ENCODE results near the gene HTR1A.

DNA sequence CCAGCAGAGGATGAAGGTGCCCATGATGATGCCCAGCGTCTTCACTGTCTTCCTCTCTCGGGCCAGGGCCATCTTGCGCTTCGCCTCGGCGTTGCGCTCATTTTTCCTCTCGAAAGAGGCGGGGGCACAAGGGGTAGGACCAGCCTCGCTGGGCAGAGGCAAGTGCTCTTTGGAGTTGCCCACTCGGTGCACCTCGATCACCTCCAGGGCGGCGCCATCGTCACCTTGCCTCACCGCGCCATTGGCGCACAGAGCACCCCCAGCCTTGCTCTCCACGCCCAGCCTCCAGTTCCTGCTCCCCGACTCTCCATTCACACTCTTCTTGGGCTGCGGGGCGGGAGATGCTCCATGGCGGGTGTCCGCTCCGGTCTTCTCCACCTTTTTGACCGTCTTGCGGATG lies 1.6 kb downstream of the HTR1A start:
- TF ChIP-seq, protein P1, sequence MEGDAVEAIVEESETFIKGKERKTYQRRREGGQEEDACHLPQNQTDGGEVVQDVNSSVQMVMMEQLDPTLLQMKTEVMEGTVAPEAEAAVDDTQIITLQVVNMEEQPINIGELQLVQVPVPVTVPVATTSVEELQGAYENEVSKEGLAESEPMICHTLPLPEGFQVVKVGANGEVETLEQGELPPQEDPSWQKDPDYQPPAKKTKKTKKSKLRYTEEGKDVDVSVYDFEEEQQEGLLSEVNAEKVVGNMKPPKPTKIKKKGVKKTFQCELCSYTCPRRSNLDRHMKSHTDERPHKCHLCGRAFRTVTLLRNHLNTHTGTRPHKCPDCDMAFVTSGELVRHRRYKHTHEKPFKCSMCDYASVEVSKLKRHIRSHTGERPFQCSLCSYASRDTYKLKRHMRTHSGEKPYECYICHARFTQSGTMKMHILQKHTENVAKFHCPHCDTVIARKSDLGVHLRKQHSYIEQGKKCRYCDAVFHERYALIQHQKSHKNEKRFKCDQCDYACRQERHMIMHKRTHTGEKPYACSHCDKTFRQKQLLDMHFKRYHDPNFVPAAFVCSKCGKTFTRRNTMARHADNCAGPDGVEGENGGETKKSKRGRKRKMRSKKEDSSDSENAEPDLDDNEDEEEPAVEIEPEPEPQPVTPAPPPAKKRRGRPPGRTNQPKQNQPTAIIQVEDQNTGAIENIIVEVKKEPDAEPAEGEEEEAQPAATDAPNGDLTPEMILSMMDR (IDR thresholded peaks at IDR 0.05), result no peak
- no peak for TF ChIP-seq POLR2AphosphoS5 (IDR thresholded peaks at IDR 0.05; ENCODE audit: low read depth, low read length)
- TF ChIP-seq TCF7L2 (IDR thresholded peaks at IDR 0.05; ENCODE audit: low read depth, low read length), result no peak
- TF ChIP-seq REST (IDR thresholded peaks at IDR 0.05; ENCODE audit: insufficient read depth in 1 of 2, low read depth in 2 of 2, low read length in 1 of 2), result no peak

Data from Panc1 (cell line).